GM18499 (cell line): ENCODE measurements around the gene ACE.

ENCODE experiments used
- ATAC-seq: cut with Tn5 transposase; IDR thresholded peaks from one replicate; pipeline ENCODE4 v1.9.1; 2021; ENCODE audit warnings: moderate number of reproducible peaks; ENCODE audit not compliant: insufficient read depth, unreplicated experiment

The ACE gene

DNA sequence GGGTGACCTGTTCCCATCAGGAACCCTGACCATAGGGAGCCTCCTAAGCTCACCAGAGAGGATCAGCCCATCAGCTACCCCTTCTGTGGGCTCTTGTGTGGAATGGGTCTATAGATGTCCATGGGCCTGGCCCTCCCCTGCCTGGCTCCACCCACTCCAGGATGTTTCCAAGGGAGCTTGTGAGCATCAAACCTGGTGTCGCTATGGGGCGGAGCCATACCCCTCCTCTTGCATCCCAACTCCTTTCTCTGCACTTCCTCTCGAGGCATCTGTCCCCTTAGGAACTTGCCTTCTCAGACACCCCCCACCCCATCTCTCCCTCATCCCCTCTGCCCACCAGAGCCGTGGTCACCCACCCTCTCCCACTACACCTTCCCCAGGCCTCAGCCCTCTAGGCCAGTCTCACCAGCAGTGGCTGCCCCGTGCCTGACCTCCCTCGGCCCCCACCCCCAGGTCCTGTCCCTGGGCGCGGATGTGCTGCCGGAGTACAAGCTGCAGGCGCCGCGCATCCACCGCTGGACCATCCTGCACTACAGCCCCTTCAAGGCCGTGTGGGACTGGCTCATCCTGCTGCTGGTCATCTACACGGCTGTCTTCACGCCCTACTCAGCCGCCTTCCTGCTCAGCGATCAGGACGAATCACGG lies 56.7 kb downstream of the ACE start:
- no peak for ATAC-seq

DNA sequence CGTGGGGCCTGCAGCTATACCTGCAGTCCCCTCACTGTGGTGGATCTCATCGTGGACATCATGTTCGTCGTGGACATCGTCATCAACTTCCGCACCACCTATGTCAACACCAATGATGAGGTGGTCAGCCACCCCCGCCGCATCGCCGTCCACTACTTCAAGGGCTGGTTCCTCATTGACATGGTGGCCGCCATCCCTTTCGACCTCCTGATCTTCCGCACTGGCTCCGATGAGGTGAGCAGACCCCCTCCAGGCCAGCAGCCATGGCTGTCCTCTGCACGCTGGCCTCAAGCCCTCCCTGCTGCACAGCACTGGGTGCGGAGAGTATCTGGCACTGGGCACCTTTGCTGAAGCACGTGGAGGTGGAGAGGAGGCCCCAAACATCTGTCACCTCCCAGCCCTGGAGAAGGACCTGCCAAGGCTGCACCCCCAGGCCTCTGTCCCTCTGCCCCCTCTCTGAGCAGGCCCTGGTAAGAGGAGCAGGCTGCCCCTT lies 57.3 kb downstream of the ACE start:
- ATAC-seq: no peak

DNA sequence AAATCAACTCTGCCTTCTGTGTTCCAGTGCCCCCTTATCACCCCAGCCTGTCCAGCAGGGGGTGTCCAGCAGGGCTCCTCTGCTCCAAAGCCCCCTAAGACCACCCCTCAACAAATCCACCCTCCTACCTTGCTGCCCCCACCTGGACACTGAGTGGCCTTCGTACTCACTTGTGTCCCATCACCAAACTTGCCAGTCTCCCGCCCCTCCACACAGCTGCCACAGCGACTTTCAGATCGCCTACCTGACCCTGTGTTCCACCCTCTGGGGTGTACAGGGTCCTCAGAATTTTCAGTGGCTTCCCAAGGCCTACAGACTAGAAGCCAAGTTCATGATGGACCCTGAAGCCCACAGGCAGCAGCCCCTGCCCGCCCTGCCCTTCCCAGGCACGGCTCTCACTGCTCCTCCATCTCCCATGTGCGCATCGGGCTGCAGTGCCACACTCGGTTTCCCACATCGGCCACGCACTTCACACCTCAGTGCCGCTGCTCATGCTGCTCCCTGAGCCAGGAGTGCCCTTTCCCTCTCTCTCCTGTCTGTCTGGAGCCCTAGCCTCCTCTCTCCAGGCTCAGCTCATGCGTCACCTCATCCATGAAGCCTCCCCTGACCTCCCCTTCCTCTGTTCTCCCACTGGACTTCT lies 58.1 kb downstream of the ACE start:
- ATAC-seq: no peak

DNA sequence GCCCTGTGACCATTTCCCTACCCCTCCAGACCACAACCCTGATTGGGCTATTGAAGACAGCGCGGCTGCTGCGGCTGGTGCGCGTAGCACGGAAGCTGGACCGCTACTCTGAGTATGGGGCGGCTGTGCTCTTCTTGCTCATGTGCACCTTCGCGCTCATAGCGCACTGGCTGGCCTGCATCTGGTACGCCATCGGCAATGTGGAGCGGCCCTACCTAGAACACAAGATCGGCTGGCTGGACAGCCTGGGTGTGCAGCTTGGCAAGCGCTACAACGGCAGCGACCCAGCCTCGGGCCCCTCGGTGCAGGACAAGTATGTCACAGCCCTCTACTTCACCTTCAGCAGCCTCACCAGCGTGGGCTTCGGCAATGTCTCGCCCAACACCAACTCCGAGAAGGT lies 58.8 kb downstream of the ACE start:
- ATAC-seq: no peak

DNA sequence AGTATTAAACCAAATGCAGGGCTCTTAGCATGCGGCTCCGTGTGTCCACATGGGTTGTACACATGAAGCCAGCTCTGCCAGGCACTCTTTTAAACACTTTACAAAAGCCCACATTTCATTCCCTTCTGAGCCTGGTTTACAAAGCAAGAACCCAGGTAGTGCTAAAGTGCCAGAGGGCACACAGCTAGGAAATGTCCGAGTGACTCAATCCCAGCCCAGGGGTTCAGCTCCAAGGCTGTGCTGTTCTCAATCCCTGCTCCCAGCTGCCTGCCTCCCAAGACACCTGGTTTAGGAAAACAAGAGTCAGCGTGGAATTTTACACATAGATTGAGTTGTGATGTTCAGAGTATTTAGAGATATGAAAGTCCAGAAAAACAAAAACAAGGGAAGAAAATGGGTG lies 60.1 kb downstream of the ACE start:
- no peak for ATAC-seq

DNA sequence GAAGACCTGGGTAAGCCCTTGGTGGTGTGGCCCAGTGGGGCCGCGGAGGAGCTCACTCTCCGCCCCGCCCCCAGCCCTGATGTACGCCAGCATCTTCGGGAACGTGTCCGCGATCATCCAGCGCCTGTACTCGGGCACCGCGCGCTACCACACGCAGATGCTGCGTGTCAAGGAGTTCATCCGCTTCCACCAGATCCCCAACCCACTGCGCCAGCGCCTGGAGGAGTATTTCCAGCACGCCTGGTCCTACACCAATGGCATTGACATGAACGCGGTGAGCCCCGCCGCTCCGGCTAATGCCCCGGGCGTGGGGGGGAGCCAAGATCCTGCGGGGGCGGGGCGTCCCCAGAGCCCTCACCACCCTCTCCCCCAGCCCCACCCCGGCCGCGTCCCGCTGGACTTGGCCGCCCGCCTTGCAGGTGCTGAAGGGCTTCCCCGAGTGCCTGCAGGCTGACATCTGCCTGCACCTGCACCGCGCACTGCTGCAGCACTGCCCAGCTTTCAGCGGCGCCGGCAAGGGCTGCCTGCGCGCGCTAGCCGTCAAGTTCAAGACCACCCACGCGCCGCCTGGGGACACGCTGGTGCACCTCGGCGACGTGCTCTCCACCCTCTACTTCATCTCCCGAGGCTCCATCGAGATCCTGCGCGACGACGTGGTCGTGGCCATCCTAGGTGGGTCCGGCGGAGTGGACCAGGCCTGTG lies 61.3 kb downstream of the ACE start:
- ATAC-seq: no peak

DNA sequence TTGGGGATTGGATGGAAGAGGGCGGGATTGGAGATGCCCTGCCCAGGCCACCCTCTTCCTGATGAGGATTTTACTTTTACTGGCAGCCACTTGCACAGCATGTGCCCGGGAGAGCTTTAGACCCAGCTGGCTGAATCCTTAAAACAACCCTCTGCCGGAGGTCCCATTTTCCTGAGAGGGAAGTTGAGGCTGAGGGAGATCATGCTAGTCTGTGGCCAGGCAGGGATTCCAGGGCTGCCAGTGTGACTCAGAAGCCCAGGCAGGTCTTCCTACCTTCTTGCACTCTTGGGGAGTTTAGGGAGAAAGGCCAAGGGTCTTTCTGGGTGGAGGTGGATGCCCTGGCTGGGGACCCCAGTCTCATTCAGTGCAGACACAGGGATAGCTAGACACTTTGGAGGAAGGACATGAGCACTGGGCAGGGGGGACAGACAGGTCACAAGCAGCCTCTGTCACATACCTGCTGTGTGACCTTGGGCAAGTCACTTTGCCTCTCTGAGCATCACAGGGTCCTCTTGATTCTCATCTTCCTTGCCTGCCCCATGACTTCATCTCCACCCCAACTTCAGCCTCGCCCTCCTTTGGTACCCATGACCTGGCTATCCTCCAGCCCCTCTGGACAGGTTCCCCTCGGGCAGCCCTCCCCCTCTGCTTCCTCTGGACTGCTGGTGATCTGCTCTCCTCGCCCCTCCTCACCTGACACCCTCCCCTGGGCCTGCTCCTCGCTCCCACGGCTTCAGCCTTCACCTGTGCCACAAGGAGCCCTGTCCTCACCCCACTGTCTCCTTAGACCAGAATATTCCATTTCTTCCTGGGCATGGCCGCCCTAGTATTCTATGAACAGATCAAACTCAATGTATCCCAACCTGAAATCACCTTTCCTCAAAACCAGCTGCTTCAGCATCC lies 62.1 kb downstream of the ACE start:
- ATAC-seq: no peak

DNA sequence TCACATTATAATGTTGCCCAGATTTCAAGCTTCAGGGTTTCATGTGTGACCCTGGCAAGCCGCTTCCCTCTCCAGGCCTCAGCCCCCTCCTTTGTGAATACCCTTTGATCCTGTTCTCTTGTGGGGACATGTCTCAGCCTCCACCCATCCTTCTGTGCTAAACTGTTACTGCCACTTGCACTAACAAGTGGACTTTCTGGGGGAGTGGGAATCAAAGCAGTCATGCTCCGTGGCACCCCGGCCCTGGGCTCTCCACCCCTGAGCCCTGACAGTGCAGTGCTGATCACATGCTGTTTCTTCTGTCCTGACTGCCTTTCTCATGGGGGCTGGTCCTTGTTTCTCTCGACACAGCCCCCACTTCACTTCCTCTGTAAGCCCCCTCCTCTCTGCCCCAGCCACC lies 63.7 kb downstream of the ACE start:
- ATAC-seq: no peak

DNA sequence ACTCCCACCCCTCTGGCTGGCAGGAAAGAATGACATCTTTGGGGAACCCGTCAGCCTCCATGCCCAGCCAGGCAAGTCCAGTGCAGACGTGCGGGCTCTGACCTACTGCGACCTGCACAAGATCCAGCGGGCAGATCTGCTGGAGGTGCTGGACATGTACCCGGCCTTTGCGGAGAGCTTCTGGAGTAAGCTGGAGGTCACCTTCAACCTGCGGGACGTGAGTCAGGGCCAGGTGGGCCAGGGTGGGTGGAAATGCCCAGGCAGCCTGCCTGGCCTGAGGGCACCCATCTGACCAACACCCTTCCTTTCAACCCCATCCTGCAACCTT lies 65.3 kb downstream of the ACE start:
- ATAC-seq: no peak

DNA sequence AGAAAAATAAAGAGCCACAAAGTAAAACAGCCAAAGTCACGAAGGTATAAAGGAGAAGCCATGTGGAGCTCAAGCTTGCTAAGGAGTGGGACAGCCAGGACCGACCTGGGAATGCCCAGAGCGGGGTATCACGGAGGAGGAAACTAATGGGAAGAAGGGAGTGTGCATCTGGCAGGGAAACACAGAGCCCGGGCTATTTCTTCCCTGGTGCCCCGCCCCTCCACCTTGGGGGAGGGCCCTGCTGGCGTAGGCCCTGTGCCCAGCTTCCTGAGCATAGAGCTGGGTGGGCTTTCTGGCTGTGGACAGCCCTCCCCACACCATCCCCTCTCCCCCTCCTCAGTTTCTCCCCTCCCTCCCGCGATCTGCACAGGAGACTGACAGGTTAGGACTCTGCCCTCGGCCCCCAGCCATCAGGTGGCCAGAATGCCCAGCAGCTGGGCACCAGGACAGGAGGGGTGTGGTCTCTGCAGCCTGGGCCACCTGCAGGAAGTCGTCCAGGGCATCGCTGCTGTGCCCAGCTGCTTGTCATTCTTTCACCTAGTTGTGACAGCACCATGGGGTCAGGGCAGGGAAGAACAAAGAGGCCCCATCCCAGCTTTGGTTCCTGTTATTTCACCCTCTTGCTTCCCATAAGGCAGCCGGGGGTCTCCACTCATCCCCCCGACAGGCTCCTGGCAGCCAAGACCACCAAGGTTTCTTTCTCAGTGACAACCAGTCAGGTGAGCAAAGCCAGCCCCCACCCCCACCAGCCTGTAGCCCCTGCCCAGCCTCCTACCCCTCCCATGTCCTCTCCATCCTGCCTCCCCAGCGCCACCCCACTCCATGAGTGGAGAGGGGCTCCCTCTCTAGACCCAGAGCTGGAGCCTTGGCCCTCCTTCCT lies 66.3 kb downstream of the ACE start:
- ATAC-seq: no peak

DNA sequence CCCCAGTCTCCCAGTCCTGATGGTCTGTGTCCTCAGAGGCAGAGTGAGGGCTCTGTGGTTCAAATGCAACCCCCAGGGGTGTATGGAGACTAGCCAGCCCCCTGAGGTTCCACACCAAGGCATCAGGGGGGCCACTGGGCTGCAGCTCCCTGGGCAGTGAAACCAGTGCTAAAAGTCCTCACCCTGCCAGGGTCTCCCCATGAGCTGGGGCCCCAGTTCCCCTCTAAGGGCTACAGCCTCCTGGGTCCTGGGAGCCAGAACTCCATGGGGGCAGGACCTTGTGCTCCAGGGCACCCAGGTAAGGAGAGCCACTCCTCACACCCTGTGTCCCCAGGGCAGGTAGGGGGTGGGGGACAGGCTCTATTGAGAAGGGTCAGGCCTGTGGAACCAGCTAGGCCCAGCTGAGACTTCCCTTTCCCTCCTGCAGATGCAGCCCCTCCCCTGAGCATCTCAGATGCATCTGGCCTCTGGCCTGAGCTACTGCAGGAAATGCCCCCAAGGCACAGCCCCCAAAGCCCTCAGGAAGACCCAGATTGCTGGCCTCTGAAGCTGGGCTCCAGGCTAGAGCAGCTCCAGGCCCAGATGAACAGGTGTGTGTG lies 67.1 kb downstream of the ACE start:
- ATAC-seq: no peak

DNA sequence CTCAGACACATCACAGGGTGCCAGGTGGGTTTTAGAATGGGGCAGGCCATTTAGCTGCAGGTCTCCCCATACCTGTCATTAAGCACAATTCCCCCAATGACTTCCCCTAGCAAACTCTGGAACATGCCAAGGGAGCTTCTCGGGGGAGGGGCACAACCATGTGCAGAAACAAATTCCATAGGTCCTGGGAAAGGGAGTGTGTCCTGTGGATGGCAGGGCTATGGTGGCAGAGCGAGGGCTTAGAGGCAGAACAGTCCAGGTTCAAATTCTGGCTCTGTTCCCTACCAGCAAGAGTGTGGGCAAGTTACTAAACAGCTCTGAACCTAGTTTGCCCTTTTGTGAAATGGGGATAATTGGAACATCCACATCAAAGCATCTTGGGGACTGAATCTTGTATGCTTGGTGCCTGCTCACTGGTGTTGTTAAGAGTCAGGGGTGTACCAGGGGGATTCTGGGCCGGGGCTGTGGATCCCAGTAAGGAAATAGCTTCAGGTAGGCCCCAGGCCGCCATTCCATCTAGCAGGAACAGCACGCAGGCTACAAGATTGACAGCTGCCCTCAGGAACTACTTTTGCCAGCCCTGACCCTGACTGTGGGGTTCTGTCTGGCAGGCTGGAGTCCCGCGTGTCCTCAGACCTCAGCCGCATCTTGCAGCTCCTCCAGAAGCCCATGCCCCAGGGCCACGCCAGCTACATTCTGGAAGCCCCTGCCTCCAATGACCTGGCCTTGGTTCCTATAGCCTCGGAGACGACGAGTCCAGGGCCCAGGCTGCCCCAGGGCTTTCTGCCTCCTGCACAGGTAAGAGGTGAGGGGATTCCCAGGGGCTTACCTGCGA lies 67.8 kb downstream of the ACE start:
- no peak for ATAC-seq

DNA sequence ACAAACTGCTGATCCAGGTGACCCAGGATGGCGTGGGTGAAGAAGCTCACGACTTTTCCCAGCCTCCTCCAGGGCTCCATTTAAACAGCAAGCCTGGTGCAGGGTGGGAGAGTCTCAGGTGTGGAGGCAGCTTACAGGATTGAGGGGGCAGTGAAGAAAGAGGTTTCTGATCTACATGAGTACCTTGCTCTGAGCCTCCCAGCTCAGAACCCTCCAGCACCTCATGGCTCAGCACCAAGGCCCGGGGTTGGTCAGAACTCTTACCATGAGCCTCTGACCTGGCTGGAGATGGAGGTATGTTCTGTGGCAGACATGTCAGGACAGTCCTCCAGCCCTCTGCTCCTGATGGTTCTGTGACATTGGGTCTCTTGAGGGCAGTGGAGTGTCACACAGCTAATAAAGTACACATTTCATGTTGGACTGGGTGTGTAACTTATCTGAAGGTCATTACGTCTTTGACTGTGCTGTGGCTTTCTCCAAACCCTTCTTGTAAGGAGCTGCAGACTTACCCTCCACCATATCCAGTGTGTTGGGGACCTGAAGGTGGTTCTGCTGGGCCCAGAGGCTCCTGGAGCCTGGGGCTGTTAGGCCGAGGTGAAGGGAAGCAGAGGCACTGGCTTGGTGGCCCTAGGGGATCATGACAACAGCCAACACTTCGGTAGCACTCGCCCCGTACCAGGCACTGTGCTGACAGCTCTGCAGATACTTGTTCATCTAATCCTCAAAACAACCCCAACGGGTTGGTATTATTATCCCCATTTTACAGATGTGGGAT lies 69.6 kb downstream of the ACE start:
- no peak for ATAC-seq

DNA sequence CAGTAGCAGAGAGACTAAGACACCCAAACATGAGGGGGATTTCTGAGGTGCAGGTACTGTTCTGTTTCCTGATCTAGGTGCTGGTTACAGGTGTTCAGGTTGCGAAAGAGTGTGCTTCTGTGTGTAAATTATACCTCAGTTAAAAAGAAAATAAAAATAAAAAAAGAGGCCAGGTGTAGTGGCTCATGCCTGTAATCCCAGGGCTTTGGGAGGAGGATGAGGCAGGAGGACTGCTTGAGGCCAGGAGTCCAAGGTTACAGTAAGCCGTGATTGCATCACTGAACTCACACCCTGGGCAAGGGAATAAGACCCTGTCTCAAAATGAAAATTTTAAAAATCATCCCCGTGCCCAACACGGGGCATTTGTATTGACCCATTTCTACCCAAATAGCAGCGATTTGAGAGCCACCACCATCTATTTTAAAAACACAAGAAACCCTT lies 70.2 kb downstream of the ACE start:
- ATAC-seq: no peak
